Daoy (cell line): ENCODE measurements around the gene ADAMTSL3. TPM values are rescaled to one million over a fixed set of nuclear protein-coding genes. Genes with fewer than 3 reads are reported as not detected.
A peak's percentile ranks its signal among the peaks of the same experiment; 100 is the strongest.

ENCODE experiments used
- DNase-seq: peaks from one replicate; pipeline ENCODE4 v3.0.0-alpha.2; 2015; ENCODE audit warnings: low read depth
- total RNA-seq: library from RNA; depleted of rRNA; stranded (reverse); fragments of >200 nt; shearing (Covaris generic); gene quantifications from 2 replicates; pipeline ENCODE4 v1.2.3, GENCODE V29; 2014

Gene ADAMTSL3
- total RNA-seq, 1 experiment from 2014 or later: 0.34 TPM

GRCh38 chr15:83837945-83838571, 184.1 kb downstream of the ADAMTSL3 start:
- peak; percentile 46 for DNase-seq

DNA sequence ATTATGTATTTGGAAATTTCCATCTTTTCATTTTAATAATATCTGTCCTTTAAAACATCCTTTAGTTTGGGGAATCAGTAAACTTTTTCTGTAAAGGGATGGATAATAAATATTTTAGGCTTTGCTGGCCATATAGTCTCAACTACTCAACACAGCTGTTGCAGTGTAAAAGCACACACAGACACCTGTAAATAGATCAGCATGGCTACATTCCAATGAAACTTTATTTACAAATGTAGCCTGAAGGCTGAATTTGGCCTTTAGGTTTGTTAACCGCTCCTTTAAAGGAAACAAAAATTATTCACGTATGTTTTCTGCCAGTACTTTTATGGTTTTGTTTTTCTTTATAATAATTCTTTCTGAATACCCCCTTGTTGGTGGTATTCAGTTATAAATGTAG, 184.8 kb downstream of the ADAMTSL3 start:
- no peak for DNase-seq

- no peak for DNase-seq
These were observed 188.4 kb downstream of the ADAMTSL3 start for GRCh38 chr15:83842281-83842680.

GRCh38 chr15:83843471-83843871, 189.5 kb downstream of the ADAMTSL3 start:
- no peak for DNase-seq

DNA sequence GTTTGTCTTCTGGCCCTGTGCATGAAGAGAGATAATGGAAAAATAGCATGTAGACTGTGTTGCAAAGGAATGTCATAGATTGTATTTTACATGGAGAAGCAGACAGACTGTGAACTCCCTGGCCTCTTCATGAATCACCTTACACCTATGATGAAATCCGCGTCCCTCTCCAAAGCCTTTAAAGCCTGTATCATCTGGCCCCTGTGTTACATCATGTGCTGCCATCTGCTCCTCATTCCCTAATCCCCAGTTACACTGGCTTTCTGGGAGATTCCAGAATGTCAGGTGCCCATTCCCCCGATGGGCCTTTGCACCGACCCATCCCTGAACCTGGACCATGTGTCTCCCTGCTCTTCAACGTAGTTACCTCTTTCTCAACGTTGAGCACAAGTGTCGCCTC, 190.8 kb downstream of the ADAMTSL3 start:
- no peak for DNase-seq

- no peak for DNase-seq
These were observed 191.3 kb downstream of the ADAMTSL3 start for GRCh38 chr15:83845230-83845629.

DNA sequence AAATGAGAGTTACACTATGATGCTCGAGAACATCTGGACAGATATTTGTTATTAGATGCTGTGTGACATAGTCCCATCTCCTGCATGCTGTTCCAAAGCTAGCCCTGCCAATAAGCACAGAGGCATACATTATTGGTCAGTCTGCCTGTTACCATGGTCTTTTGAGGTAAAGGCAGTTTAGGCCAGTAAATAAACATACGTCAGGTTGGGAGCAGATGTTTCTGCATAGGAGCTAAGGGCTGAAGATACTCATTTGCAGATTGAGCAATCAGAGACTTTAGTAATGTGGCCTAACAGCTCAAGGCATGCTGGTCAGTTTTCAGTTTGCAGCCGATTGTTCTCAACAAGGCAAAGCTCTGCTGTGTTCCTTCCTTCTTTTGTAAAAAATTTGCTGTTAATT, 192.9 kb downstream of the ADAMTSL3 start:
- no peak for DNase-seq

DNA sequence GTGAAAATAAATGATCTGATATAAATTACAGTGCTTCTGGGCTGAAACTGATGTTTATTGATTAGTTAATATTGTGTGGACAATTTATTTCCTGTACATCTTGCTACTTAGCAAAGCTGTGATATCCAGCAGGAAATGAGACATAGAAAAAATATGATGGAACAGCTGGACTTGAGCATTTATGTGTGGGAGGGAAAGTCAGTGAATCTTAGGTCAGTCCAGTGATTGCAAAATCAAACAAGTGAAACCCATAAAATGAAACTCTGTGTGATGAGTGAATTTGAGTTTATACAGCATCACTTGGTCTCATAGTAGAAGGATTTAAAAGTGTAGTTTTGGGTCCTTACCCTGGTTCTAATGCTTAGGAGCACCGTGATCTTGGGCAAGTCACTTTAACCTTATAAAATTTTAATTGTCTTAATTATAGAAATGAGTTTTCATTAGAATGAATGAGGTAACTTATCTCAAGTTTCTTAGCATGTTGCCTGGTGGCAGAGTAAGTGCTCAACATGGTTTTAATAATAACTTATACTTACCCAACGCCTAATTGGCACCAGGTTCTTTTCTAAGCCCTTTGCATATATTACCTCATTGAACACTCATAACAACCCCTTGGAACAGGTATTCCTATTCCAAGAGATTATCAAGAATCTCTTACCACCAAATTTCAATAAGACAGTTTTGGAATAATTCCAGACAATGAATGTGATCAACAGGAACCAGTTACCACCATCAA, 194.6 kb downstream of the ADAMTSL3 start:
- DNase-seq: peak; percentile 35

DNA sequence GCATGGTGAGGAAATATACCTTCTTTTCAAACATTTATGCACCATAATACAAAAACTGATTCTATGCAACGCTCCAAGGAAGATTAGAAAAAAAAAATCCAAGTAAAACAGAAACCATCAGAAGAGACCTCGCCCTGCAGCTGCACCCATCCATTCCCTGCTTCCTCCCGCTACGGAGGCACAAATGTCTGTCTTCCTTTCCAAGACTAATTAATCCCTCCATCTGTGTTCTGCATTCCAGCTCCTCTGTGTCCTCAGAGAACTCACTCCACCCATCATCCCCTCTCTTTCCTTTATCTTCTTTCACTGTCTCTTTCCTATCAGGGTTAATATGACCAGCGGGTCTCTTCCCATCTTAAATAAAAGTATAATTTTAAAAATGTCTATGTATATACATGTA, 196.1 kb downstream of the ADAMTSL3 start:
- DNase-seq: no peak

DNA sequence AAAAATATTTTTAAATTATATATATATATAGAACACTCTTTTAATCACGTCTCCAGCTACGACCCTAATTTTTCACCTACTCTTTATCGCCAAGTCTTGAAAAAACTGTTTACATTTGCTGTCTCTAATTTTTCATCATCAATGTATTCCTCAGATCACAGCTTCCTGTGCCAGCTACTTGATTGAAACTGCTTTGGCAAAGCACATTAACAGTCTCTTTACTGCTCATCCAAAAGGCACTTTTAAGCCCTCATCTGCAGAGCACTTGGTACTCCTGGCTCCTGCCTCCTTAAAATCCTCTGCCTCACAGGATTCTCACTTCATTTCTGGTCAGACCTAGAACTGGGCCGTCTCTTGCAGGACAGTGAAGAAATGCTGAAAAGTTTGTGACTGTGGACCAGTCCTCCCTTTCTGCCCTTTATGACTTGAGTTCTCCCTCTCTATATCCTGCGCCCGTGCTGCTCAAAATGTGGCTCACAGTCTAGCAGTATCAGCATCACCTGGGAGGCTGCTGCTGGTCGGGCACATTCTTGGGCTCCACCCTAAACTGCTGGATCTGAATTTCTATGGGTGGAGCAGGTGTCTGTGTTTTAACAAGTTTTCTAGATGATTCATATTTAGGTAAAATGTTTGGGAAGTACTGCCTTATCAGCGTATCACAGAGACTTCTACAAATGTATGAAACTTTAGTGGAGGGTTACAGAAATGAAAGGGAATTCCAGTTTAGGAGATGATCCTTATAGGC, 196.8 kb downstream of the ADAMTSL3 start:
- no peak for DNase-seq

GRCh38 chr15:83853232-83853631, 199.3 kb downstream of the ADAMTSL3 start:
- no peak for DNase-seq

- peak; percentile 3 for DNase-seq
These were observed 200.4 kb downstream of the ADAMTSL3 start for GRCh38 chr15:83854321-83854720.

GRCh38 chr15:83854950-83855707, 201.2 kb downstream of the ADAMTSL3 start:
- no peak for DNase-seq

DNA sequence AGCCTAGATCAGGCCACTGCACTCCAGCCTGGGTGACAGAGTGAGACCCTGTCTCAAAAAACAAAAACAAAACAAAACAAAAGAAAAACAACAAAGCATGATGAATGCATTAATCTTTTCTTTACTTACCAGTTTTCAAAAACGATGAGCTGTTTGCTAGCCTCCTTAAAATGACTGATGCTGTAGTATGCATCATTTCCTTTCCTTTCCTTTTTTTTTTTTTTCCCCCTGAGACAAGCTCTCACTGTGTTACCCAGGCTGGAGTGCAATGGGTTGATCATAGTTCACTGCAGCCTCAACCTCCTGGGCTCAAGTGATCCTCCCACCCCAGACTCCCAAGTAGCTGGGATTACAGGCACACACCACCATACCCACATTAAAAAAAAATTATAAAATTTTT, 202.0 kb downstream of the ADAMTSL3 start:
- no peak for DNase-seq

GRCh38 chr15:83858820-83859505, 205.0 kb downstream of the ADAMTSL3 start:
- no peak for DNase-seq

DNA sequence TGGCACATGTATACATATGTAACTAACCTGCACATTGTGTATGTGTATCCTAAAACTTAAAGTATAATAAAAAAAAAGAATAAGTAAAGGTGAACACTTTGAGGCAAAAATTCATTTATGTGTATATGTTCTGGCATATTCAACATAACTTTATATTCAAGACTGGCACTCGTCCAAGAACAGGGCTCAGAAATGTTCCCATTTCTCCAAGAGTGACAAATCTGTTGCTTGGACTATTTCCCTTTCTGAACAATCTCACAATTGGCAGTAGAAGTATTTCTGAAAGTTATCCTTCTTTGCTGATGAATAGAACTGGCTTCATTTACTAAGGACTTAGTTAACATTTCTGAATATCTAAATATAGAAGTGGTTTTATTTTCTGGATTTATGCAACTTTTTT, 212.8 kb downstream of the ADAMTSL3 start:
- DNase-seq: no peak

DNA sequence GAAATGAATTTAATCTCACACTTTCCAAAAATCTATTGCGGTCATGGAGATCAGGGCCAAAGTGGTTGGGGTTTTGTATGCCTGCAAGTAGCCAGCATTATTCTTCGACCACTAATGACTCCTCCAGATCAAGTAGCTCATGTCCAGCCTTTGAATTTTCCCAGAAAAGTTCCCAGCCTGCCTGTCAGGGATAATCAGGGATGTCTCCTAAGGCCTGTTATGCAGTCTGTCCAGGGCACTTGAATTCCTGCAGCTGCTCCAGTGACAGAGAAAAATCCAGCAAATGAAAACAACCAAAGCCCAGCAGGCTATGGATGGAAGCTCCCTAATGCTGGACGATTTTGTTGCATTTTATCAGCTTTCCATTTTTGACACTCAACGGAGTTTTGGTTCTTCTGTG, 215.4 kb downstream of the ADAMTSL3 start:
- DNase-seq: no peak

DNA sequence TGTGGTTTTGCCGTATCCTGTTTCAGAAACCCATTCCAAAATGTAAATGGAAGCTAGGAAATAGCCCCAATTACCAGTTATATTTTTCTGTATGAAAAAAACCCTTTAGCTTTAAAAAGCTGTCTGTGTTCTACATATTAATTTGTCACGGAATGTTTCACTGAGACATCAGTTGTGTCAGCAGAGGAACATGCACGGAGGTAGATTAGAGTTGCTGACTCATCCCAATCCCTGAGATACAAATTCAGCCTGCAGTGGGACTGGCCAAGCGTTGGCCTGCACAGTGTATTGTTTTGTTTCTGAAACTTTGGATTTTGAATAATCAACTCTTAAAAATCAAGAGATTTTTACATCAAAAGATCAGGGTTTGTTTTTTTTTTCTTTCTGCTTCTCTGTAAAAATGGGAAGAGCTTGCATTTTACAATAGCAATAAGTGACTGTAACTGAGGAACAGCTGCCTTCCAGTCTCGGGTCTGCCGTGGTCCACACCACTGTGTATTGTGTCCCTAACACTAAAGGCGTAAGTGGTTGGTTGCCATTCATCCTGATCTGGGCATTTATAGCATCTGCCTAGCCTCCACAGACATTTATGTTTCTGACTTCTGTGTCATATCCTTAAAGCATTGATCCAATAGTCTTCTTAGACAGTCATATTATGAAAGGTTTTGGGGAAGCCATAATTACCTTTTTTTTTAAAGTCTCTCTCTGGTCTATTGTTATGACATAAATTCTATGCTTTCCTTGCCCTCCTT, 218.1 kb downstream of the ADAMTSL3 start:
- peak; percentile 33 for DNase-seq

- no peak for DNase-seq
These were observed 220.0 kb downstream of the ADAMTSL3 start for GRCh38 chr15:83873966-83874365.

- no peak for DNase-seq
These were observed 226.6 kb downstream of the ADAMTSL3 start for GRCh38 chr15:83880529-83880928.

- DNase-seq: no peak
These were observed 227.2 kb downstream of the ADAMTSL3 start for GRCh38 chr15:83881156-83881555.
